Endothelial cell of umbilical vein (primary cell): ENCODE results near the gene KCP.

Source experiments
- EZH2 ChIP-seq: IDR thresholded peaks from 2 replicates; pipeline ENCODE4 v1.6.1; 2012; ENCODE audit warnings: borderline replicate concordance, low read depth, mild to moderate bottlenecking, moderate library complexity, low read length, inconsistent platforms; ENCODE audit not compliant: severe bottlenecking
- JUN ChIP-seq: IDR thresholded peaks from 2 replicates; pipeline ENCODE4 v1.6.1; 2011; ENCODE audit warnings: borderline replicate concordance, low read depth; ENCODE audit not compliant: insufficient read length, insufficient read depth
- POLR2A ChIP-seq: IDR thresholded peaks from 2 replicates; pipeline ENCODE4 v1.6.1; 2012; ENCODE audit warnings: low read depth, mild to moderate bottlenecking, control low read depth, low read length
- POLR2AphosphoS5 ChIP-seq: IDR thresholded peaks from 2 replicates; pipeline ENCODE4 v1.6.1; 2012; ENCODE audit warnings: low read depth, mild to moderate bottlenecking, control low read depth, low read length, moderate library complexity; ENCODE audit not compliant: insufficient read depth
- TF ChIP-seq, protein P1 (sequence below), 2 donors: IDR thresholded peaks; 1 replicate in 1 of 2; 2 replicates in 1 of 2; pipeline ENCODE4 v1.5.1; 2011; ENCODE audit warnings: low read length in 2 of 2, mild to moderate bottlenecking in 2 of 2, moderate library complexity in 2 of 2, control low read depth in 1 of 2, inconsistent platforms in 1 of 2, low read depth in 1 of 2; ENCODE audit not compliant: insufficient read depth in 1 of 2; ENCODE audit errors: extremely low read depth in 1 of 2
- TF ChIP-seq, protein P2 (sequence below): IDR thresholded peaks from 2 replicates; pipeline ENCODE4 v1.6.1; 2011; ENCODE audit not compliant: insufficient read depth, insufficient read length

DNA sequence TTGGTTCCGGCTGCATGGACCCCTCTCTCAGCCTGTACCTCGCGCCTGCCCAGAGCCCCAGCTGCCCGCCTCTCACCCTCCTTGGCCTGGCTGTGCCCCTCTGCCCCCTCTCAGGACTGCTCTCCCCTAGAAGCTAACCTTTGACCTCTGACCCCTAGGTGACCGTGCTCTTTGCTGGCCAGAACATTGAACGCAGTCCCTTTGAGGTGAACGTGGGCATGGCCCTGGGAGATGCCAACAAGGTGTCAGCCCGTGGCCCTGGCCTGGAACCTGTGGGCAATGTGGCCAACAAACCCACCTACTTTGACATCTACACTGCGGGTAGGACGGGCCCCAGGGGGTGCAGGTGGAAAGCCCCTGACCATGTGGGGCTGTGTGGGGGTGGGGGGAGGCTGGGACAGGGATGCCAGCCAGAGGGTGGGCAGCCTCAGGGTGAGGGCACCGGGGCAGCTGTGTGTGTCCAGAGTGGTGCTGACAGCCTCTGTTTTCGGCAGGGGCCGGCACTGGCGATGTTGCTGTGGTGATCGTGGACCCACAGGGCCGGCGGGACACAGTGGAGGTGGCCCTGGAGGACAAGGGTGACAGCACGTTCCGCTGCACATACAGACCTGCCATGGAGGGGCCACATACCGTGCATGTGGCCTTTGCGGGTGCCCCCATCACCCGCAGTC is 72.3 kb downstream of the KCP start:
- TF ChIP-seq, protein P1, sequence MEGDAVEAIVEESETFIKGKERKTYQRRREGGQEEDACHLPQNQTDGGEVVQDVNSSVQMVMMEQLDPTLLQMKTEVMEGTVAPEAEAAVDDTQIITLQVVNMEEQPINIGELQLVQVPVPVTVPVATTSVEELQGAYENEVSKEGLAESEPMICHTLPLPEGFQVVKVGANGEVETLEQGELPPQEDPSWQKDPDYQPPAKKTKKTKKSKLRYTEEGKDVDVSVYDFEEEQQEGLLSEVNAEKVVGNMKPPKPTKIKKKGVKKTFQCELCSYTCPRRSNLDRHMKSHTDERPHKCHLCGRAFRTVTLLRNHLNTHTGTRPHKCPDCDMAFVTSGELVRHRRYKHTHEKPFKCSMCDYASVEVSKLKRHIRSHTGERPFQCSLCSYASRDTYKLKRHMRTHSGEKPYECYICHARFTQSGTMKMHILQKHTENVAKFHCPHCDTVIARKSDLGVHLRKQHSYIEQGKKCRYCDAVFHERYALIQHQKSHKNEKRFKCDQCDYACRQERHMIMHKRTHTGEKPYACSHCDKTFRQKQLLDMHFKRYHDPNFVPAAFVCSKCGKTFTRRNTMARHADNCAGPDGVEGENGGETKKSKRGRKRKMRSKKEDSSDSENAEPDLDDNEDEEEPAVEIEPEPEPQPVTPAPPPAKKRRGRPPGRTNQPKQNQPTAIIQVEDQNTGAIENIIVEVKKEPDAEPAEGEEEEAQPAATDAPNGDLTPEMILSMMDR (IDR thresholded peaks at IDR 0.05; ENCODE audit: extremely low read depth in 1 of 2, insufficient read depth in 1 of 2, low read depth in 1 of 2, low read length in 2 of 2): no peak
- TF ChIP-seq POLR2AphosphoS5: no peak
- TF ChIP-seq, protein P2, sequence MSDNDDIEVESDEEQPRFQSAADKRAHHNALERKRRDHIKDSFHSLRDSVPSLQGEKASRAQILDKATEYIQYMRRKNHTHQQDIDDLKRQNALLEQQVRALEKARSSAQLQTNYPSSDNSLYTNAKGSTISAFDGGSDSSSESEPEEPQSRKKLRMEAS: no peak
- TF ChIP-seq EZH2: no peak
- no peak for TF ChIP-seq POLR2A
- no peak for TF ChIP-seq JUN
